ENCODE results near the gene ISCA1. TPM values are rescaled to one million over a fixed set of nuclear protein-coding genes. Genes with fewer than 3 reads are reported as not detected.

Gene ISCA1
- total and polyA plus RNA-seq, 7 donors, result 23.4 to 74.2 (median 54.6) TPM

GRCh38 chr9:86219606-86220005 lies 62.7 kb downstream of the ISCA1 start:
- 87 to 88% methylated on average over 3 of the region's 3 CpGs for WGBS, 2 donors
- intact Hi-C loops (cut with DNase I), result no loop called here

GRCh38 chr9:86217076-86217755 lies 65.1 kb downstream of the ISCA1 start:
- H3K27me3 ChIP-seq, result no peaks in the 10 kb centered on the region
- no peaks in the 10 kb centered on the region for H3K4me1 ChIP-seq
- no peak overlapping the region for H3K27ac ChIP-seq
- intact Hi-C loops (cut with DNase I), result no loop called here
- H3K9me3 ChIP-seq, result no peaks in the 10 kb centered on the region
- H3K4me3 ChIP-seq, result no peak overlapping the region
- no peaks in the 10 kb centered on the region for H3K36me3 ChIP-seq
- WGBS, 2 donors, result 66 to 82% methylated on average over 7 of the region's 7 CpGs
- TF ChIP-seq CTCF (IDR thresholded peaks at IDR 0.05) (no peak), POLR2AphosphoS5 (IDR thresholded peaks at IDR 0.05) (no peak), EP300 (IDR thresholded peaks at IDR 0.05) (no peak), POLR2A (IDR thresholded peaks at IDR 0.05) (no peak)
- DNase-seq, result no peak

More at GRCh38 chr9:86219606-86220005, 62.7 kb downstream of the ISCA1 start:
- Histone ChIP-seq H3K4me1 (no peaks in the 10 kb centered on the region), H3K27me3 (no peaks in the 10 kb centered on the region), H3K27ac (no peak overlapping the region), H3K4me3 (no peak overlapping the region), H3K36me3 (no peaks in the 10 kb centered on the region), H3K9me3 (no peaks in the 10 kb centered on the region)
- no peak for TF ChIP-seq EP300 (IDR thresholded peaks at IDR 0.05)
- TF ChIP-seq POLR2A (IDR thresholded peaks at IDR 0.05), result no peak
- TF ChIP-seq CTCF (IDR thresholded peaks at IDR 0.05), result no peak
- no peak for DNase-seq

Small RNA genes within 50 kb of the gene (small RNA-seq; reads per million reads assigned to genes)
- 0 reads per million in 3 donors for gene AL137849.1
- gene RN7SKP264, result 0 reads per million in 3 donors

Other genes starting within 250 kb of the ISCA1 start
- 10 to 100 TPM in 3 of 4 donors, 1 to 10 TPM in 1; 9.2 to 14.3 (median 13.2) TPM for gene GOLM1, start 183.0 kb downstream of the ISCA1 start, total RNA-seq
- gene GOLM1, start 183.0 kb downstream of the ISCA1 start, polyA plus RNA-seq, result 100 to 1,000 TPM in 1 of 3 donors, 10 to 100 TPM in 2; 39.6 to 187 (median 42.5) TPM
- gene C9orf153, start 22.9 kb downstream of the ISCA1 start, total RNA-seq, result under 1 TPM in 2 of 4 donors, not detected in 2; 0.27 to 0.99 TPM
- gene C9orf153, start 22.9 kb downstream of the ISCA1 start, polyA plus RNA-seq, result under 1 TPM in 1 of 3 donors, not detected in 2; 0.09 TPM
- gene TUT7, start 71.9 kb upstream of the ISCA1 start, total RNA-seq, result 10 to 100 TPM; 39.2 to 59.0 (median 48.2) TPM
- gene TUT7, start 71.9 kb upstream of the ISCA1 start, polyA plus RNA-seq, result 10 to 100 TPM; 11.6 to 14.8 (median 12.6) TPM